PC-9 (cell line): ENCODE measurements around the gene TMEM74B.

Experiments
- CTCF ChIP-seq: fragments of 200-600 bp; sonication (generic); conservative IDR thresholded peaks from 2 replicates; pipeline ENCODE4 v1.6.1; 2017; ENCODE audit warnings: mixed run types, antibody characterized with exemption, mild to moderate bottlenecking, moderate library complexity
- EZH2 ChIP-seq: fragments of 200-600 bp; sonication (generic); IDR thresholded peaks from 2 replicates; pipeline ENCODE4 v1.8.0; 2017; ENCODE audit warnings: antibody characterized with exemption, low read depth

- TF ChIP-seq EZH2 = no peak
- no peak for TF ChIP-seq CTCF
Measured at GRCh38 chr20:1163653-1164052, 21.1 kb downstream of the TMEM74B start.
